Endometrial microvascular endothelial cells (primary cell): ENCODE measurements around the gene NKAIN4. TPM values are rescaled to one million over a fixed set of nuclear protein-coding genes. Genes with fewer than 3 reads are reported as not detected.
"Not testable (repeated sequence)": the region's sequence is repeated elsewhere in the genome, so short reads cannot be mapped to it uniquely, and the experiment has no call there.

Source experiments
- in situ Hi-C: cut with HindIII; loops from 2 replicates; pipeline ENCODE4 v1.10.0; 2017; ENCODE audit warnings: low sequenced_read_pairs, low pct_unique_long_range_greater_than_20kb; ENCODE audit errors: inconsistent ontology term
- total RNA-seq: library from RNA; depleted of rRNA; stranded (reverse); fragments of >200 nt; gene quantifications from one replicate; pipeline ENCODE4 v1.2.3, GENCODE V29; 2015; ENCODE audit errors: inconsistent ontology term

Gene NKAIN4
- total RNA-seq, 1 donor from 2014 or later: not detected

- in situ Hi-C loops: no loop called here
Observed at GRCh38 chr20:63264000-63264399, 9.7 kb upstream of the NKAIN4 start.

GRCh38 chr20:63262836-63263235 is 8.6 kb upstream of the NKAIN4 start:
- in situ Hi-C loops: no loop called here

GRCh38 chr20:63261795-63262528 is 7.7 kb upstream of the NKAIN4 start:
- in situ Hi-C loops: no loop called here

GRCh38 chr20:63261060-63261794 is 7.0 kb upstream of the NKAIN4 start:
- in situ Hi-C loops: no loop called here

GRCh38 chr20:63260521-63260920 is 6.3 kb upstream of the NKAIN4 start:
- in situ Hi-C loops: no loop called here

GRCh38 chr20:63259734-63260460 is 5.6 kb upstream of the NKAIN4 start:
- in situ Hi-C loops: no loop called here

- in situ Hi-C loops: no loop called here
Observed at GRCh38 chr20:63258781-63259180, 4.5 kb upstream of the NKAIN4 start.

- in situ Hi-C loops: no loop called here
Observed at GRCh38 chr20:63257629-63258028, 3.4 kb upstream of the NKAIN4 start.

GRCh38 chr20:63256954-63257353 is 2.7 kb upstream of the NKAIN4 start:
- in situ Hi-C loops: no loop called here

GRCh38 chr20:63255931-63256704 is 1.9 kb upstream of the NKAIN4 start:
- in situ Hi-C loops: no loop called here

- in situ Hi-C loops: no loop called here
Observed at GRCh38 chr20:63254606-63255384, 532 bp upstream of the NKAIN4 start.

- in situ Hi-C loops: no loop called here
Observed at GRCh38 chr20:63253438-63254231, 628 bp downstream of the NKAIN4 start.

GRCh38 chr20:63253065-63253437 is 1.2 kb downstream of the NKAIN4 start:
- in situ Hi-C loops: no loop called here

GRCh38 chr20:63252284-63252711 is 2.0 kb downstream of the NKAIN4 start:
- in situ Hi-C loops: no loop called here

GRCh38 chr20:63251350-63251749 is 2.9 kb downstream of the NKAIN4 start:
- in situ Hi-C loops: not testable (repeated sequence)

- in situ Hi-C loops: no loop called here
Observed at GRCh38 chr20:63249891-63250290, 4.4 kb downstream of the NKAIN4 start.

- in situ Hi-C loops: no loop called here
Observed at GRCh38 chr20:63248835-63249591, 5.2 kb downstream of the NKAIN4 start.
